IMR-90 (cell line): ENCODE measurements around the gene METTL23. TPM values are rescaled to one million over a fixed set of nuclear protein-coding genes. Genes with fewer than 3 reads are reported as not detected.

Experiments
- ATAC-seq: fragments of 200-7000 bp; cut with Tn5 transposase; 2 replicates; pipeline ENCODE4 v1.9.1; 2020; ENCODE audit warnings: low read depth, mild to moderate bottlenecking, moderate library complexity
- BruUV-seq: library from RNA; stranded (reverse); fragments of 400-500 nt; replicated peaks from 2 replicates; lab custom pipeline; 2021; lab: Mats Ljungman, UMichigan
- CTCF ChIA-PET: fragments of 300-600 bp; formaldehyde crosslinking; extraction: SDS; loops from one replicate; lab custom pipeline; 2021; ENCODE audit warnings: antibody characterized with exemption; lab: Yijun Ruan, JAX
- POLR2A ChIA-PET: fragments of 300-600 bp; sonication (Branson Sonifier 250); formaldehyde crosslinking; loops from one replicate; lab custom pipeline; 2022; ENCODE audit warnings: antibody characterized with exemption; ENCODE audit not compliant: unreplicated experiment; lab: Charles Lee
- DNase-seq: peaks from one replicate; pipeline ENCODE4 v3.0.0; 2013
- H2AFZ ChIP-seq: replicated peaks from 2 replicates; pipeline ENCODE3; 2013; ENCODE audit warnings: low read length, mild to moderate bottlenecking; ENCODE audit not compliant: poor library complexity
- H2AK5ac ChIP-seq: 2 replicates; pipeline ENCODE4 v1.6.1; 2013; ENCODE audit warnings: low read depth, low read length, inconsistent platforms
- H2AK9ac ChIP-seq: replicated peaks from 2 replicates; pipeline ENCODE3; 2013; ENCODE audit warnings: mild to moderate bottlenecking, low read depth, low read length, moderate library complexity; ENCODE audit not compliant: poor library complexity
- H2BK120ac ChIP-seq: 2 replicates; pipeline ENCODE4 v1.6.1; 2013; ENCODE audit warnings: low read depth, low read length, inconsistent platforms
- H2BK15ac ChIP-seq: 3 replicates; pipeline ENCODE4 v1.6.1; 2013; ENCODE audit warnings: low read depth, low read length, inconsistent platforms
- H2BK20ac ChIP-seq: 2 replicates; pipeline ENCODE4 v1.6.1; 2013; ENCODE audit warnings: low read depth, mild to moderate bottlenecking, inconsistent platforms, low read length, moderate library complexity
- H2BK5ac ChIP-seq: 2 replicates; pipeline ENCODE4 v1.6.1; 2013; ENCODE audit warnings: mild to moderate bottlenecking, low read depth, low read length, inconsistent platforms; ENCODE audit not compliant: poor library complexity, severe bottlenecking
- H3K14ac ChIP-seq: replicated peaks from 2 replicates; pipeline ENCODE4 v1.6.1; 2013; ENCODE audit warnings: low read depth, low read length, inconsistent platforms
- H3K18ac ChIP-seq: 2 replicates; pipeline ENCODE4 v1.6.1; 2013; ENCODE audit warnings: low read depth, low read length, control low read depth
- H3K23ac ChIP-seq: 2 replicates; pipeline ENCODE4 v1.6.1; 2013; ENCODE audit warnings: low read depth, low read length, inconsistent platforms
- H3K27ac ChIP-seq: 2 replicates; pipeline ENCODE4 v1.5.1; 2013; ENCODE audit warnings: mild to moderate bottlenecking, control low read depth, low read length; ENCODE audit not compliant: insufficient read depth
- H3K27me3 ChIP-seq: 2 replicates; pipeline ENCODE4 v1.6.1; 2013; ENCODE audit warnings: low read length; ENCODE audit not compliant: control insufficient read depth, insufficient read depth
- H3K36me3 ChIP-seq: 2 replicates; pipeline ENCODE4 v1.6.1; 2013; ENCODE audit warnings: low read length, mixed read lengths; ENCODE audit not compliant: control insufficient read depth, insufficient read depth
- H3K4ac ChIP-seq: 2 replicates; pipeline ENCODE4 v1.6.1; 2013; ENCODE audit warnings: low read depth, low read length, inconsistent platforms
- H3K4me1 ChIP-seq: 2 replicates; pipeline ENCODE4 v1.6.1; 2013; ENCODE audit warnings: low read length, mixed read lengths; ENCODE audit not compliant: control insufficient read depth, insufficient read depth
- H3K4me2 ChIP-seq: 2 replicates; pipeline ENCODE4 v1.6.1; 2013; ENCODE audit warnings: low read depth, mild to moderate bottlenecking, control low read depth, low read length, moderate library complexity
- H3K4me3 ChIP-seq: 2 replicates; pipeline ENCODE4 v1.5.1; 2013; ENCODE audit warnings: low read depth, mild to moderate bottlenecking, control low read depth, low read length, moderate library complexity; ENCODE audit not compliant: insufficient read depth
- H3K56ac ChIP-seq: 2 replicates; pipeline ENCODE4 v1.6.1; 2013; ENCODE audit warnings: low read length, inconsistent platforms; ENCODE audit not compliant: insufficient read depth; ENCODE audit errors: extremely low read depth
- H3K79me1 ChIP-seq, 2 experiments: 2 replicates each; pipeline ENCODE4 v1.6.1; 2013; ENCODE audit warnings: low read length in 2 of 2, inconsistent platforms in 1 of 2, low read depth in 1 of 2
- H3K9ac ChIP-seq: 2 replicates; pipeline ENCODE4 v1.6.1; 2013; ENCODE audit warnings: low read depth, low read length, control low read depth
- H3K9me1 ChIP-seq: 2 replicates; pipeline ENCODE4 v1.6.1; 2013; ENCODE audit warnings: low read length, inconsistent platforms; ENCODE audit not compliant: insufficient read depth
- H3K9me3 ChIP-seq: 2 replicates; pipeline ENCODE4 v1.6.1; 2013; ENCODE audit warnings: low read length; ENCODE audit not compliant: control insufficient read depth, insufficient read depth
- H4K20me1 ChIP-seq: 2 replicates; pipeline ENCODE4 v1.6.1; 2013; ENCODE audit warnings: low read length, inconsistent platforms; ENCODE audit not compliant: insufficient read depth
- H4K5ac ChIP-seq: 2 replicates; pipeline ENCODE4 v1.6.1; 2013; ENCODE audit warnings: mild to moderate bottlenecking, low read depth, low read length, control low read depth
- H4K8ac ChIP-seq, 2 experiments: 2 replicates each; pipeline ENCODE4 v1.6.1; 2013; ENCODE audit warnings: low read depth in 2 of 2, low read length in 2 of 2, control low read depth in 1 of 2, inconsistent platforms in 1 of 2
- H4K91ac ChIP-seq: 2 replicates; pipeline ENCODE4 v1.6.1; 2013; ENCODE audit warnings: low read depth, low read length, inconsistent platforms; ENCODE audit not compliant: insufficient read depth
- CHD1 ChIP-seq: IDR thresholded peaks from 2 replicates; pipeline ENCODE4 v1.6.1; 2012; ENCODE audit warnings: low read depth, low read length, improper control_type of control experiment
- FOS ChIP-seq: fragments of 150-350 bp; IDR thresholded peaks from 2 replicates; pipeline ENCODE4 v1.6.1; 2016; ENCODE audit warnings: low read depth, low read length
- MXI1 ChIP-seq: IDR thresholded peaks from 2 replicates; pipeline ENCODE4 v1.6.1; 2012; ENCODE audit warnings: low read depth, mild to moderate bottlenecking, low read length, moderate library complexity, borderline replicate concordance
- NFE2L2 ChIP-seq: fragments of 150-350 bp; IDR thresholded peaks from 2 replicates; pipeline ENCODE4 v1.6.1; 2016; ENCODE audit warnings: low read depth, mild to moderate bottlenecking, low read length
- RAD21 ChIP-seq: IDR thresholded peaks from 2 replicates; pipeline ENCODE4 v1.6.1; 2012; ENCODE audit warnings: low read length, improper control_type of control experiment
- RCOR1 ChIP-seq: IDR thresholded peaks from 2 replicates; pipeline ENCODE4 v1.6.1; 2012; ENCODE audit warnings: mild to moderate bottlenecking, low read length, improper control_type of control experiment; ENCODE audit not compliant: insufficient replicate concordance
- RFX5 ChIP-seq: IDR thresholded peaks from 2 replicates; pipeline ENCODE4 v1.8.0; 2012; ENCODE audit warnings: low read depth, mild to moderate bottlenecking, low read length, moderate library complexity
- WGBS, 2 experiments: methylation state at CpG; one replicate each; pipeline versions ENCODE4 v1.1.5 to v1.1.7; 2013; ENCODE audit warnings: missing lambda C conversion rate in 2 of 2; ENCODE audit not compliant: insufficient read length in 1 of 2; ENCODE audit errors: extremely low coverage in 2 of 2; 5-methylcytosine and 5-hydroxymethylcytosine counted together
- dilution Hi-C: fragments of 300-500 bp; cut with HindIII; formaldehyde crosslinking; loops from one replicate; pipeline ENCODE4 v1.14.3; 2018; ENCODE audit warnings: low sequenced_read_pairs; ENCODE audit not compliant: unreplicated experiment
- in situ Hi-C: fragments of 300-500 bp; cut with MboI; formaldehyde crosslinking; loops from 3 replicates; pipeline ENCODE4 v1.14.3; 2019; ENCODE audit warnings: low sequenced_read_pairs, inconsistent platforms, mixed read lengths
- intact Hi-C: fragments of 100-400 bp; cut with micrococcal nuclease; formaldehyde crosslinking; loops from 2 replicates; pipeline ENCODE4 v1.10.0; 2022
- polyA plus RNA-seq, 3 experiments: library from polyadenylated mRNA; depleted of rRNA; stranded (reverse); fragments of >200 nt; gene quantifications; 2 replicates each; pipeline ENCODE4 v1.2.3, GENCODE V29; 2012; ENCODE audit warnings: low replicate concordance in 1 of 3
- total RNA-seq: library from RNA; depleted of rRNA; stranded (reverse); fragments of >200 nt; gene quantifications from 2 replicates; pipeline ENCODE4 v1.2.3, GENCODE V29; 2012
- TF ChIP-seq, protein P1 (sequence below): fragments of 150-350 bp; IDR thresholded peaks from 2 replicates; pipeline ENCODE4 v1.6.1; 2016; ENCODE audit warnings: low read depth, mild to moderate bottlenecking, low read length, moderate library complexity, borderline replicate concordance

Gene METTL23
- total and polyA plus RNA-seq, 2 of the 4 experiments (the other 2 are of a cell fraction), result 18.8 to 32.1 TPM

- Histone ChIP-seq H4K20me1 (peaks cover 37% of the 10 kb centered on the region), H3K9ac (peak overlapping the region; percentile 94), H3K79me1 (peaks cover 18 to 60% of the 10 kb centered on the region in 2 experiments), H4K8ac (peak overlapping the region in 1 of 2 experiments; percentile 7; a peak in 1 of 4 replicates), H3K18ac (no peak overlapping the region), H3K56ac (no peak overlapping the region), H2AK9ac (no peak overlapping the region), H3K4ac (peak overlapping the region; percentile 95; the same call in 1 of the 2 replicates), H2BK120ac (no peak overlapping the region), H3K9me1 (0 out of 2 replicates have a peak, but pooled peaks cover 2% of the 10 kb centered on the region), H3K36me3 (peaks cover 22% of the 10 kb centered on the region), H4K91ac (peak overlapping the region; percentile 18; the same call in 1 of the 2 replicates), H3K23ac (peak overlapping the region; percentile 79; the same call in 1 of the 2 replicates), H3K4me1 (peaks cover 8% of the 10 kb centered on the region), H3K9me3 (no peaks in the 10 kb centered on the region), H2BK15ac (no peak overlapping the region), H2AFZ (no peak overlapping the region), H4K5ac (no peak overlapping the region; the same call in 1 of the 2 replicates), H2BK5ac (peak overlapping the region; percentile 17), H3K4me3 (peak overlapping the region; percentile 81), H3K14ac (peak overlapping the region; percentile 87), H3K4me2 (peak overlapping the region; percentile 66), H3K27me3 (no peaks in the 10 kb centered on the region), H2BK20ac (no peak overlapping the region), H3K27ac (peak overlapping the region; percentile 95), H2AK5ac (peak overlapping the region; percentile 41)
- intact Hi-C loops, result loop anchor here (1.0 to 2.0 kb wide), 2 partner anchors 7 to 339 kb away; no protein-coding TSS in a partner anchor
- BruUV-seq, result no TSS peak
- WGBS, 2 experiments, result 79% methylated on average over 8 of the region's 18 CpGs; no CpG with 5 or more reads in 1 of the 2 experiments
- DNase-seq (no peak), ATAC-seq (no peak)
- ChIA-PET CTCF (interaction anchor here (0.8 kb wide), 1 partner anchor 104 kb away, joined by 5 read pairs; no protein-coding TSS in a partner anchor), POLR2A (no interaction called here)
- dilution Hi-C loops, result no loop called here
- TF ChIP-seq, protein P1, sequence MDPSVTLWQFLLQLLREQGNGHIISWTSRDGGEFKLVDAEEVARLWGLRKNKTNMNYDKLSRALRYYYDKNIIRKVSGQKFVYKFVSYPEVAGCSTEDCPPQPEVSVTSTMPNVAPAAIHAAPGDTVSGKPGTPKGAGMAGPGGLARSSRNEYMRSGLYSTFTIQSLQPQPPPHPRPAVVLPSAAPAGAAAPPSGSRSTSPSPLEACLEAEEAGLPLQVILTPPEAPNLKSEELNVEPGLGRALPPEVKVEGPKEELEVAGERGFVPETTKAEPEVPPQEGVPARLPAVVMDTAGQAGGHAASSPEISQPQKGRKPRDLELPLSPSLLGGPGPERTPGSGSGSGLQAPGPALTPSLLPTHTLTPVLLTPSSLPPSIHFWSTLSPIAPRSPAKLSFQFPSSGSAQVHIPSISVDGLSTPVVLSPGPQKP, result no peak
- TF ChIP-seq RAD21 (no peak), RFX5 (no peak), RCOR1 (no peak), NFE2L2 (no peak), FOS (no peak), CHD1 (no peak), MXI1 (no peak)
- in situ Hi-C loops, result no loop called here
These were observed 1.3 kb downstream of the METTL23 start for GRCh38 chr17:76727745-76728456.
